GM19193 (cell line): Measurements from ENCODE around the gene AUP1.

Source experiments
- POLR2A ChIP-seq: IDR thresholded peaks from 4 replicates; pipeline ENCODE4 v1.6.1; 2011; ENCODE audit not compliant: insufficient read depth, insufficient read length; ENCODE audit errors: extremely low read depth

Gene AUP1

GRCh38 chr2:74530239-74531187, 1.0 kb upstream of the AUP1 start:
- TF ChIP-seq POLR2A = peak; percentile 51

- TF ChIP-seq POLR2A = no peak
Observed at GRCh38 chr2:74528600-74529356, 728 bp downstream of the AUP1 start.

GRCh38 chr2:74527741-74528140, 1.8 kb downstream of the AUP1 start:
- TF ChIP-seq POLR2A = no peak

- no peak for TF ChIP-seq POLR2A
Observed at GRCh38 chr2:74526649-74527230, 2.8 kb downstream of the AUP1 start.

- TF ChIP-seq POLR2A = no peak
Observed at GRCh38 chr2:74525717-74526648, 3.5 kb downstream of the AUP1 start, which contains the start of gene DQX1. Gene DQX1 (minus strand): TSS chr2:74526231. CDS start chr2:74525729, 502 bp downstream.

GRCh38 chr2:74524955-74525716, 4.4 kb downstream of the AUP1 start:
- no peak for TF ChIP-seq POLR2A

- TF ChIP-seq POLR2A = no peak
Observed at GRCh38 chr2:74524005-74524404, 5.5 kb downstream of the AUP1 start.

GRCh38 chr2:74522516-74522915, 7.0 kb downstream of the AUP1 start:
- no peak for TF ChIP-seq POLR2A

- no peak for TF ChIP-seq POLR2A
Observed at GRCh38 chr2:74516650-74517049, 12.9 kb downstream of the AUP1 start.

GRCh38 chr2:74515981-74516633, 13.4 kb downstream of the AUP1 start:
- no peak for TF ChIP-seq POLR2A

- no peak for TF ChIP-seq POLR2A
Observed at GRCh38 chr2:74515271-74515980, 14.1 kb downstream of the AUP1 start.
